SK-N-SH (cell line): ENCODE results near the gene HES2. TPM values are rescaled to one million over a fixed set of nuclear protein-coding genes. Genes with fewer than 3 reads are reported as not detected.

Experiments used
- CTCF ChIA-PET: fragments of 300-600, 350-600 bp; formaldehyde crosslinking; extraction: SDS; loops from one replicate; lab custom pipeline; 2021; lab: Yijun Ruan, JAX
- POLR2A ChIA-PET: fragments of 350-600 bp; sonication (Branson Sonifier 250); formaldehyde crosslinking; extraction: SDS; loops from one replicate; lab custom pipeline; 2020; ENCODE audit warnings: antibody characterized with exemption, inconsistent platforms; lab: Yijun Ruan, JAX
- DNase-seq: peaks from one replicate; pipeline ENCODE4 v3.0.0; 2012
- H2AFZ ChIP-seq: fragments of 200-600 bp; sonication (generic); 2 replicates; pipeline ENCODE4 v1.8.1; 2016; ENCODE audit warnings: antibody characterized with exemption, mild to moderate bottlenecking, low read depth
- H3F3A ChIP-seq: fragments of 200-600 bp; sonication (generic); replicated peaks from 2 replicates; pipeline ENCODE3; 2016; ENCODE audit warnings: antibody characterized with exemption, mild to moderate bottlenecking; ENCODE audit not compliant: insufficient read depth
- H3K27ac ChIP-seq, 2 experiments: fragments of 200-500 bp in 1 of 2; fragments of 200-600 bp in 1 of 2; sonication (Bioruptor generic) in 1 of 2; sonication (generic), shearing (Covaris generic) in 1 of 2; 2 replicates each; pipeline versions ENCODE4 v1.5.1 to v1.6.1; 2014 to 2016; ENCODE audit warnings: low read depth in 2 of 2, inconsistent platforms in 1 of 2, low read length in 1 of 2, mild to moderate bottlenecking in 1 of 2, mixed read lengths in 1 of 2
- H3K27me3 ChIP-seq: fragments of 200-600 bp; sonication (generic), shearing (Covaris generic); 2 replicates; pipeline ENCODE4 v1.6.1; 2016; ENCODE audit warnings: mixed run types; ENCODE audit not compliant: insufficient read depth
- H3K36me3 ChIP-seq, 2 experiments: fragments of 200-500 bp in 1 of 2; fragments of 200-600 bp in 1 of 2; sonication (Bioruptor generic) in 1 of 2; sonication (generic) in 1 of 2; replicated peaks in 1 of 2; 2 replicates each; pipeline versions ENCODE3 to v1.5.1; 2014 to 2016; ENCODE audit warnings: low read length in 1 of 2, mild to moderate bottlenecking in 1 of 2; ENCODE audit not compliant: insufficient read depth in 2 of 2, control insufficient read depth in 1 of 2
- H3K4me1 ChIP-seq, 2 experiments: fragments of 200-500 bp in 1 of 2; fragments of 200-600 bp in 1 of 2; sonication (Bioruptor generic) in 1 of 2; sonication (generic), shearing (Covaris generic) in 1 of 2; 2 replicates each; pipeline versions ENCODE4 v1.5.1 to v1.6.1; 2014 to 2016; ENCODE audit warnings: low read depth in 1 of 2, low read length in 1 of 2, mixed run types in 1 of 2; ENCODE audit not compliant: insufficient read depth in 2 of 2, control insufficient read depth in 1 of 2
- H3K4me2 ChIP-seq: fragments of 200-600 bp; sonication (generic), shearing (Covaris generic); 2 replicates; pipeline ENCODE4 v1.6.1; 2017; ENCODE audit warnings: mixed run types
- H3K4me3 ChIP-seq, 2 experiments: fragments of 200-500 bp in 1 of 2; fragments of 200-600 bp in 1 of 2; sonication (Bioruptor generic) in 1 of 2; sonication (generic), shearing (Covaris generic) in 1 of 2; 2 replicates each; pipeline versions ENCODE4 v1.5.1 to v1.8.1; 2014 to 2016; ENCODE audit warnings: low read depth in 2 of 2, inconsistent platforms in 1 of 2, low read length in 1 of 2, mild to moderate bottlenecking in 1 of 2, mixed read lengths in 1 of 2, moderate library complexity in 1 of 2
- H3K79me2 ChIP-seq: fragments of 200-600 bp; sonication (generic); 2 replicates; pipeline ENCODE4 v1.8.1; 2017; ENCODE audit warnings: mild to moderate bottlenecking; ENCODE audit not compliant: insufficient read depth
- H3K9ac ChIP-seq: fragments of 200-600 bp; sonication (generic); 2 replicates; pipeline ENCODE4 v1.6.1; 2017; ENCODE audit warnings: mixed run types
- H3K9me2 ChIP-seq: fragments of 200-600 bp; sonication (generic); 2 replicates; pipeline ENCODE4 v1.6.1; 2017; ENCODE audit warnings: mixed run types
- H3K9me3 ChIP-seq: fragments of 200-600 bp; sonication (generic); 2 replicates; pipeline ENCODE4 v1.6.1; 2017; ENCODE audit warnings: mixed run types, mild to moderate bottlenecking, moderate library complexity
- H4K20me1 ChIP-seq: fragments of 200-600 bp; sonication (generic); 2 replicates; pipeline ENCODE4 v1.6.1; 2017; ENCODE audit warnings: mild to moderate bottlenecking, mixed run types; ENCODE audit not compliant: insufficient read depth
- CHD2 ChIP-seq: fragments of 150-350 bp; IDR thresholded peaks from 2 replicates; pipeline ENCODE4 v1.6.1; 2018; ENCODE audit warnings: low read length; ENCODE audit not compliant: partially characterized antibody
- ELF1 ChIP-seq: IDR thresholded peaks from 2 replicates; pipeline ENCODE4 v1.4.0; 2012
- FOSL2 ChIP-seq: IDR thresholded peaks from 2 replicates; pipeline ENCODE4 v1.4.0; 2012; ENCODE audit warnings: low read depth, mild to moderate bottlenecking, moderate library complexity, borderline replicate concordance
- FOXJ3 ChIP-seq: sonication (generic); formaldehyde crosslinking; IDR thresholded peaks from 2 replicates; pipeline ENCODE4 v1.5.1; 2020; ENCODE audit warnings: mild to moderate bottlenecking, missing genetic modification reagents
- GABPA ChIP-seq: IDR thresholded peaks from 2 replicates; pipeline ENCODE4 v1.4.0; 2012; ENCODE audit warnings: low read depth, mild to moderate bottlenecking
- GATA2 ChIP-seq: sonication (generic); formaldehyde crosslinking; IDR thresholded peaks from 2 replicates; pipeline ENCODE4 v1.5.0; 2020; ENCODE audit warnings: mild to moderate bottlenecking, missing genetic modification reagents
- JUND ChIP-seq: IDR thresholded peaks from 2 replicates; pipeline ENCODE4 v1.4.0; 2012
- MEF2A ChIP-seq: IDR thresholded peaks from 2 replicates; pipeline ENCODE4 v1.4.0; 2012; ENCODE audit warnings: low read depth, borderline replicate concordance
- NFIC ChIP-seq: IDR thresholded peaks from 2 replicates; pipeline ENCODE4 v1.4.0; 2012; ENCODE audit warnings: borderline replicate concordance
- NRF1 ChIP-seq: IDR thresholded peaks from 2 replicates; pipeline ENCODE4 v1.6.1; 2012; ENCODE audit warnings: low read depth, mild to moderate bottlenecking, low read length
- POLR2AphosphoS5 ChIP-seq: IDR thresholded peaks from 2 replicates; pipeline ENCODE4 v1.6.1; 2012; ENCODE audit warnings: low read depth, low read length
- RAD21 ChIP-seq: IDR thresholded peaks from 2 replicates; pipeline ENCODE4 v1.6.1; 2012; ENCODE audit warnings: mild to moderate bottlenecking, low read length
- RFX5 ChIP-seq: IDR thresholded peaks from 2 replicates; pipeline ENCODE4 v1.6.1; 2012; ENCODE audit warnings: mild to moderate bottlenecking, improper control_type of control experiment, low read length
- SIN3A ChIP-seq: IDR thresholded peaks from 2 replicates; pipeline ENCODE4 v1.6.1; 2012; ENCODE audit warnings: low read depth, mild to moderate bottlenecking, low read length, moderate library complexity, borderline replicate concordance
- SMC3 ChIP-seq: IDR thresholded peaks from 2 replicates; pipeline ENCODE4 v1.6.1; 2012; ENCODE audit warnings: low read depth, low read length, improper control_type of control experiment
- TAF1 ChIP-seq: IDR thresholded peaks from 2 replicates; pipeline ENCODE4 v1.6.1; 2012; ENCODE audit warnings: low read depth, mild to moderate bottlenecking, low read length, moderate library complexity, borderline replicate concordance
- YY1 ChIP-seq: IDR thresholded peaks from 2 replicates; pipeline ENCODE4 v1.4.0; 2012; ENCODE audit warnings: low read depth, mild to moderate bottlenecking
- WGBS: methylation state at CpG from one replicate; pipeline ENCODE4 v1.1.6; 2017; ENCODE audit warnings: low lambda C conversion rate; 5-methylcytosine and 5-hydroxymethylcytosine counted together
- polyA plus RNA-seq, 3 experiments: library from polyadenylated mRNA; depleted of rRNA; stranded (reverse); fragments of >200 nt; gene quantifications; 2 replicates each; pipeline ENCODE4 v1.2.3, GENCODE V29; 2012
- TF ChIP-seq, protein P1 (sequence below): IDR thresholded peaks from 2 replicates; pipeline ENCODE4 v1.4.0; 2012; ENCODE audit warnings: low read depth
- TF ChIP-seq, protein P2 (sequence below): IDR thresholded peaks from 2 replicates; pipeline ENCODE4 v1.6.1; 2012; ENCODE audit warnings: mild to moderate bottlenecking, low read depth, low read length, moderate library complexity
- TF ChIP-seq, protein P3 (sequence below): IDR thresholded peaks from 2 replicates; pipeline ENCODE4 v1.4.0; 2012; ENCODE audit warnings: low read depth, borderline replicate concordance

The HES2 gene
- polyA plus RNA-seq, 1 of the 3 experiments (the other 2 are of a cell fraction): 0.03 TPM

DNA sequence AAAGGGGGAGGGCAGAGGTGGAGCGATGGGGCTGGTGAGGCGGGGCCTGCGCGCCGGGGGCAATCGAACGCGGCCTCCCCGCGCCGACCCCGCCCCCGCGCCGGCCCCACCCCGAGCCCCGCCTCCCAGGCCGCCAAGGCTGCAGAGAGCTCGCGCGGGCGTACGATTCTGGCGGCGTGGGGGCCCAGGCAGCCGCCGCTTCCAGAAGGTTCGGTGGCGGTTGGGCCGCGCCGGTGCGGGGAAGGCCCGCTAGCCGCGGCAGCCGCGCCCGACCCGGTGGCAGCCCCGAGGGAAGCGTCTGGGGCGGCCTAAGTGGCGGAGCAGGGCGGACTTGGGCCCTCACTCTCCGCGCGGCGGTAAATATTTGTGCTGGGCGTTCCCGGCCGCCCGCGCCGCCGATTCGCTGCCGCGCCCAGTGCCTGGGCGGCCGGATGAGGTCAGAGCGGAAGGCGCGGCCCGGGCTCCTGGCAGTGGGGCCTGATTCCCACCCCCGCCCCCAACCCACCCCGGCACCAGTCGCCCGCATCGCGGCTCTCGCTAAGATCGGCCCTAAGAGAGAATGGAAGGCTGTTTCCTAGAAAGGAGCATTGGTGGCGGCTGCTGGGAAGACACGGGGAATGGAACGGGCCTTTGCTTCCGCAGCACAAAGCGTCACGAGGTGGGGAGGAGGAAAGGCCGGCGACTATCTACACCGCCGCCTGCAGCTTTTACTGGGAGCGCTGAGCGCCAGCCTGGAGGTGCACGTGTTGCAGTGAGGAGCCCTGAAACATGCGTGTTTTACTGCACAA lies 26.1 kb downstream of the HES2 start, which contains the start of gene ACOT7 (continued):
- no peak for TF ChIP-seq FOSL2
- TF ChIP-seq, protein P1, sequence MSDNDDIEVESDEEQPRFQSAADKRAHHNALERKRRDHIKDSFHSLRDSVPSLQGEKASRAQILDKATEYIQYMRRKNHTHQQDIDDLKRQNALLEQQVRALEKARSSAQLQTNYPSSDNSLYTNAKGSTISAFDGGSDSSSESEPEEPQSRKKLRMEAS: peak; percentile 88
- no peak for TF ChIP-seq ELF1
- no peak for TF ChIP-seq NFIC
- 0 out of 2 replicates have a peak, but pooled peaks have one; percentile 25 for TF ChIP-seq SIN3A
- TF ChIP-seq, protein P2, sequence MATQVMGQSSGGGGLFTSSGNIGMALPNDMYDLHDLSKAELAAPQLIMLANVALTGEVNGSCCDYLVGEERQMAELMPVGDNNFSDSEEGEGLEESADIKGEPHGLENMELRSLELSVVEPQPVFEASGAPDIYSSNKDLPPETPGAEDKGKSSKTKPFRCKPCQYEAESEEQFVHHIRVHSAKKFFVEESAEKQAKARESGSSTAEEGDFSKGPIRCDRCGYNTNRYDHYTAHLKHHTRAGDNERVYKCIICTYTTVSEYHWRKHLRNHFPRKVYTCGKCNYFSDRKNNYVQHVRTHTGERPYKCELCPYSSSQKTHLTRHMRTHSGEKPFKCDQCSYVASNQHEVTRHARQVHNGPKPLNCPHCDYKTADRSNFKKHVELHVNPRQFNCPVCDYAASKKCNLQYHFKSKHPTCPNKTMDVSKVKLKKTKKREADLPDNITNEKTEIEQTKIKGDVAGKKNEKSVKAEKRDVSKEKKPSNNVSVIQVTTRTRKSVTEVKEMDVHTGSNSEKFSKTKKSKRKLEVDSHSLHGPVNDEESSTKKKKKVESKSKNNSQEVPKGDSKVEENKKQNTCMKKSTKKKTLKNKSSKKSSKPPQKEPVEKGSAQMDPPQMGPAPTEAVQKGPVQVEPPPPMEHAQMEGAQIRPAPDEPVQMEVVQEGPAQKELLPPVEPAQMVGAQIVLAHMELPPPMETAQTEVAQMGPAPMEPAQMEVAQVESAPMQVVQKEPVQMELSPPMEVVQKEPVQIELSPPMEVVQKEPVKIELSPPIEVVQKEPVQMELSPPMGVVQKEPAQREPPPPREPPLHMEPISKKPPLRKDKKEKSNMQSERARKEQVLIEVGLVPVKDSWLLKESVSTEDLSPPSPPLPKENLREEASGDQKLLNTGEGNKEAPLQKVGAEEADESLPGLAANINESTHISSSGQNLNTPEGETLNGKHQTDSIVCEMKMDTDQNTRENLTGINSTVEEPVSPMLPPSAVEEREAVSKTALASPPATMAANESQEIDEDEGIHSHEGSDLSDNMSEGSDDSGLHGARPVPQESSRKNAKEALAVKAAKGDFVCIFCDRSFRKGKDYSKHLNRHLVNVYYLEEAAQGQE: no peak
- no peak for TF ChIP-seq GATA2 (CRISPR knock-in tag)
- TF ChIP-seq MEF2A: no peak

DNA sequence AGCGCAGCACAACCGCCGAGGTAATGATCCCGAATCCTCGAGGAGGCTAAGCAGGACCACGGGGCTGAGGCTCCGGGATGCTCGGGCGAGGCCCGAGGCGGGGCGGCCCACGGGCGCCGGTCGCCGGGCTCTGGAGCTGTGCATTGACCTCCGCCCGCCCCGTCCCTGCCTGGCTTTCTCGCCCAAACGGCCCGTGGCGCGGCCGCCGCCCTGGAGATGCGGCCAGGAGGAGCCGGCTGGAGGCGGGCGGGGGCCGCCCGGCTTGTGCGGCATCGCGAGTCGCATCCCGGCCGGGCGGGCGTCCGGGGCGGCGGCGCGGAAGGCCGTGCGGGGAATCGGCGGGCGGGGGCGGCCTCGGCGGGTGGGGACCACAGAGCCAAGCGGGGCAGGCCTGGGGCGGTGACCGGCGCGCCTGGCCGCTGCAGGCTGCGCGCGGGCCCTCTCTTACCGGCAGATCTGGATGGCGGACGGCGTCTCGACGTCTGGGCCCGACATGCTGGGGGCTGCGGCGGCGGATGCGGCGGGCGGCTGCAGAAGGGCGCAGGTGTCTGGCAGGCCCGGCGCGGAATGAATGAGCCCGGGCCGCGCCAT lies 26.8 kb downstream of the HES2 start:
- Histone ChIP-seq H3K4me3 (peak overlapping the region; percentile 64 to 73), H3K9me2 (no peaks in the 10 kb centered on the region), H3K27ac (peak overlapping the region in 1 of 2 experiments; percentile 61; a peak in 1 of 4 replicates), H3F3A (no peaks in the 10 kb centered on the region), H3K9ac (peak overlapping the region; percentile 83; the same call in 1 of the 2 replicates), H3K36me3 (no peaks in the 10 kb centered on the region), H3K79me2 (peaks cover 48% of the 10 kb centered on the region), H2AFZ (peak overlapping the region; percentile 65; the same call in 1 of the 2 replicates), H3K9me3 (no peaks in the 10 kb centered on the region), H3K4me2 (peak overlapping the region; percentile 89), H3K27me3 (no peaks in the 10 kb centered on the region), H4K20me1 (no peaks in the 10 kb centered on the region), H3K4me1 (peaks cover 8 to 14% of the 10 kb centered on the region in 2 experiments; a peak in 1 of 4 replicates)
- no CpG with 5 or more reads among the region's 83 CpGs for WGBS
- CTCF ChIA-PET: interaction anchor here (0.7 to 2.7 kb wide), 9 partner anchors 12 to 343 kb away, joined by 3 to 14 read pairs (median 5); no protein-coding TSS in a partner anchor
- DNase-seq: no peak
- POLR2A ChIA-PET: interaction anchor here (0.9 to 3.1 kb wide), 3 partner anchors 8 to 147 kb away, joined by 3 to 19 read pairs (median 4); no protein-coding TSS in a partner anchor
- TF ChIP-seq TAF1 (peak; percentile 71), RAD21 (no peak), YY1 (no peak), MEF2A (no peak), FOSL2 (no peak), RFX5 (no peak), CHD2 (no peak), JUND (no peak), NFIC (no peak), NRF1 (no peak), GABPA (no peak), SMC3 (no peak), FOXJ3 (CRISPR knock-in tag) (no peak), GATA2 (CRISPR knock-in tag) (no peak), POLR2AphosphoS5 (peak; percentile 44; the same call in 1 of the 2 replicates)
- TF ChIP-seq, protein P3, sequence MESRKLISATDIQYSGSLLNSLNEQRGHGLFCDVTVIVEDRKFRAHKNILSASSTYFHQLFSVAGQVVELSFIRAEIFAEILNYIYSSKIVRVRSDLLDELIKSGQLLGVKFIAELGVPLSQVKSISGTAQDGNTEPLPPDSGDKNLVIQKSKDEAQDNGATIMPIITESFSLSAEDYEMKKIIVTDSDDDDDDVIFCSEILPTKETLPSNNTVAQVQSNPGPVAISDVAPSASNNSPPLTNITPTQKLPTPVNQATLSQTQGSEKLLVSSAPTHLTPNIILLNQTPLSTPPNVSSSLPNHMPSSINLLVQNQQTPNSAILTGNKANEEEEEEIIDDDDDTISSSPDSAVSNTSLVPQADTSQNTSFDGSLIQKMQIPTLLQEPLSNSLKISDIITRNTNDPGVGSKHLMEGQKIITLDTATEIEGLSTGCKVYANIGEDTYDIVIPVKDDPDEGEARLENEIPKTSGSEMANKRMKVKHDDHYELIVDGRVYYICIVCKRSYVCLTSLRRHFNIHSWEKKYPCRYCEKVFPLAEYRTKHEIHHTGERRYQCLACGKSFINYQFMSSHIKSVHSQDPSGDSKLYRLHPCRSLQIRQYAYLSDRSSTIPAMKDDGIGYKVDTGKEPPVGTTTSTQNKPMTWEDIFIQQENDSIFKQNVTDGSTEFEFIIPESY: no peak
